ENCODE data around the gene ZBTB20. TPM values are rescaled to one million over a fixed set of nuclear protein-coding genes. Genes with fewer than 3 reads are reported as not detected.

ZBTB20 gene
- total RNA-seq, 2 donors from 2014 or later, result 112 to 120 TPM

DNA sequence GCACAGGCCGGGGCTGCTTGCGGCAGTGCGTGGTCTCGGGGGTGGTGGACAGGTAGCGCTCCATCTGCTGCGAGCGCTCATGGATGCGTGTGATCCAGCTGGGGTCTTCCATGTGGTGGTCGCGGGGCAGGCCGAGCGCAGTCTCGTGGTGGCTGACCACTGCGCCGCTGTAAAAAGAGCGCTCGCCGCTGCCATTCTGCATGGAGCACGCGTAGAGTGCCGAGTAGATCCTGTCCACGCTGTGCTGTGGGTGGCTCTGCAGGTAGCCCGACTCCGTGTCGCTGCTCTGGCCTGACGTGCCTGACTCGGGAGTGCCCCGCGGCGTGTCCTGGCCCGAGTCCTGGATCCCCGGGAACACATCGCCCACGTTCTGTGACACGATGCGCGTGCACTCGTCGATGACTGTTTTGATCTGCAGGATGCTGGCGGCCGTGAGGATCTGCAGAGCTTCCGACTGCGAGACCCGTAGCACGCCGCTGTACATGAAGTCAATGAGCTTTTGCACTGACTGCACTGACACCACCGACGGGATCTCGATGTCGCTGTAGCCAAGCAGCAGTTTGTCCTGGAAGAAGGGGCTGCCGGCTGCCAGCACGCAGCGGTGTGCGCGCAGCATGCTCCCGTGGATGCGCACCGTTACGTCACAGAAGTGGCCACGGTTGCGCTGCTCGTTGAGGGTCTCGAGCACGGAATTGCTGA is 795.8 kb downstream of the ZBTB20 start:
- Histone ChIP-seq H3K36me3 (peaks cover 17% of the 10 kb centered on the region), H3K27ac (no peak overlapping the region), H3K27me3 (replicated peaks; ENCODE audit: insufficient read depth) (no peaks in the 10 kb centered on the region), H3K4me1 (ENCODE audit: control insufficient read depth in 1 of 2, low read depth in 2 of 2) (peaks cover 0 to 4% of the 10 kb centered on the region in 2 donors), H3K4me3 (no peak overlapping the region), H3K9me3 (no peaks in the 10 kb centered on the region)
- ATAC-seq (ENCODE audit: insufficient number of reproducible peaks, low FRiP score, low read depth), result no peak
- DNase-seq (ENCODE audit: low spot score), result no peak
- TF ChIP-seq, protein P1, sequence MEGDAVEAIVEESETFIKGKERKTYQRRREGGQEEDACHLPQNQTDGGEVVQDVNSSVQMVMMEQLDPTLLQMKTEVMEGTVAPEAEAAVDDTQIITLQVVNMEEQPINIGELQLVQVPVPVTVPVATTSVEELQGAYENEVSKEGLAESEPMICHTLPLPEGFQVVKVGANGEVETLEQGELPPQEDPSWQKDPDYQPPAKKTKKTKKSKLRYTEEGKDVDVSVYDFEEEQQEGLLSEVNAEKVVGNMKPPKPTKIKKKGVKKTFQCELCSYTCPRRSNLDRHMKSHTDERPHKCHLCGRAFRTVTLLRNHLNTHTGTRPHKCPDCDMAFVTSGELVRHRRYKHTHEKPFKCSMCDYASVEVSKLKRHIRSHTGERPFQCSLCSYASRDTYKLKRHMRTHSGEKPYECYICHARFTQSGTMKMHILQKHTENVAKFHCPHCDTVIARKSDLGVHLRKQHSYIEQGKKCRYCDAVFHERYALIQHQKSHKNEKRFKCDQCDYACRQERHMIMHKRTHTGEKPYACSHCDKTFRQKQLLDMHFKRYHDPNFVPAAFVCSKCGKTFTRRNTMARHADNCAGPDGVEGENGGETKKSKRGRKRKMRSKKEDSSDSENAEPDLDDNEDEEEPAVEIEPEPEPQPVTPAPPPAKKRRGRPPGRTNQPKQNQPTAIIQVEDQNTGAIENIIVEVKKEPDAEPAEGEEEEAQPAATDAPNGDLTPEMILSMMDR (IDR thresholded peaks at IDR 0.05), result no peak

DNA sequence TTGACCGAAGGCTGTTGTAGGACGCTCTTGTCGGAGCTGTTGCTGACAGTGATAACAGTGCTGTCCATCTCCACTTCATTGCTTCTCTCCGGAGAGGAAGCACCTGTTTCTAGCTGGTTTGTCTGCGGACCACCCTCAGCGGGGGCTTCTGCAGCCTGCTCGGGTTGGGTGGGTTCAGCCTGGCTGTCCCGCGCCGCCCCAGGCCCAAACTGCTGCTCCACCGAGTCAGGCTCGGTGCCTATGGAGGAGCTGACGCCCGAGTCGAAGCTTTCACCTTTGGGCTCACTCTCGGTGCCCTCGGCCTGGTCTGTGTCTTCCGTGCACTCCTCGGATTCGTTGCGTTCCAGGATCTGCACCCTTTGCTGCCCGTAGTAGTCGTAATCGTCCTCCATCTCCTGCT is 796.4 kb downstream of the ZBTB20 start:
- ATAC-seq (ENCODE audit: insufficient number of reproducible peaks, low FRiP score, low read depth), result no peak
- no peak overlapping the region for H3K27ac ChIP-seq
- H3K9me3 ChIP-seq, result no peaks in the 10 kb centered on the region
- peaks cover 17% of the 10 kb centered on the region for H3K36me3 ChIP-seq
- no peaks in the 10 kb centered on the region for H3K27me3 ChIP-seq (replicated peaks; ENCODE audit: insufficient read depth)
- TF ChIP-seq, protein P1 (IDR thresholded peaks at IDR 0.05), result no peak
- no peak for DNase-seq (ENCODE audit: low spot score)
- H3K4me3 ChIP-seq, result no peak overlapping the region
- H3K4me1 ChIP-seq (ENCODE audit: control insufficient read depth in 1 of 2, low read depth in 2 of 2), result no peaks in the 10 kb centered on the region

DNA sequence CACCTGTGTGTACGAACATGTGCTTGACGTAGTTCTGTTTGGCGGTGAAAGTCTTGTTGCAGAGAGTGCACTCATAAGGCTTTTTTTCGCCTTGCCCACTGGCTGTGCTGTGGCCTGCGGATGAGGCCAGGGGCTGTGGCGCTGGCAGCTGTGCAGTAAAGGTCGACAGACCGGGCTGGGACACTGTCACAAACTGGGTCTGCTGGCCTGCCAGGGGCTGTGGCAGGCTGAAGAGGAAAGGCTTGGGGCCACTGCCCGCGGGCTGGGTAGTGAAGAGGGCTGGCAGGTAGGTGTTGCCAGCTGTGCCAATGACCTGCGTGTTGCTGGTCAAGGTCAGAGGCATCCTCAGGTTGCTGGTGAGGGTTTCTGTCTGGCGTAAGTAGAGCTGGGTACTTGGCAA is 796.8 kb downstream of the ZBTB20 start:
- H3K4me1 ChIP-seq (ENCODE audit: control insufficient read depth in 1 of 2, low read depth in 2 of 2), result no peaks in the 10 kb centered on the region
- H3K9me3 ChIP-seq, result no peaks in the 10 kb centered on the region
- no peak for DNase-seq (ENCODE audit: low spot score)
- no peak overlapping the region for H3K27ac ChIP-seq
- H3K4me3 ChIP-seq, result no peak overlapping the region
- TF ChIP-seq, protein P1 (IDR thresholded peaks at IDR 0.05), result no peak
- no peak for ATAC-seq (ENCODE audit: insufficient number of reproducible peaks, low FRiP score, low read depth)
- H3K36me3 ChIP-seq, result peaks cover 17% of the 10 kb centered on the region
- H3K27me3 ChIP-seq (replicated peaks; ENCODE audit: insufficient read depth), result no peaks in the 10 kb centered on the region

DNA sequence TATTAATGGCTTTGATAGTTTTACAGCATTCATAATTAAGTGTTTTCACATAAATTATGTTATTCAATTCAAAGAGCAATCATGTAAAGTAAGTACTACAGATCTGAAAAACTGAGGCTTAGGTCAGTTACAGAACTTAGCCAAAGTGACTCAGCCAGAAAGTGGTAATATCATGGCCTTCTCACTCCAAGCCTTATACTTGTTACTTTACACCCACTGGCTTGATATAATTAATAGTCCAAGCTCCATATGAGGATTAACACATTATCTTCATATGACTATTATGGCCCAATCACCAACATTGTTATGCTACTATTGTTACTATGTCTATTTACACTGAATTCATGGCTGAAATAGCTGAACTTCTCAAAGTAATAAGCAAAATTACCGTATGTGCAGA is 802.6 kb downstream of the ZBTB20 start:
- H3K4me3 ChIP-seq, result no peak overlapping the region
- H3K27ac ChIP-seq, result no peak overlapping the region
- ATAC-seq (ENCODE audit: insufficient number of reproducible peaks, low FRiP score, low read depth), result no peak
- no peaks in the 10 kb centered on the region for H3K9me3 ChIP-seq
- DNase-seq (ENCODE audit: low spot score), result no peak
- no peaks in the 10 kb centered on the region for H3K4me1 ChIP-seq (ENCODE audit: control insufficient read depth in 1 of 2, low read depth in 2 of 2)
- no peaks in the 10 kb centered on the region for H3K27me3 ChIP-seq (replicated peaks; ENCODE audit: insufficient read depth)
- TF ChIP-seq, protein P1 (IDR thresholded peaks at IDR 0.05), result no peak
- peaks cover 3% of the 10 kb centered on the region for H3K36me3 ChIP-seq

DNA sequence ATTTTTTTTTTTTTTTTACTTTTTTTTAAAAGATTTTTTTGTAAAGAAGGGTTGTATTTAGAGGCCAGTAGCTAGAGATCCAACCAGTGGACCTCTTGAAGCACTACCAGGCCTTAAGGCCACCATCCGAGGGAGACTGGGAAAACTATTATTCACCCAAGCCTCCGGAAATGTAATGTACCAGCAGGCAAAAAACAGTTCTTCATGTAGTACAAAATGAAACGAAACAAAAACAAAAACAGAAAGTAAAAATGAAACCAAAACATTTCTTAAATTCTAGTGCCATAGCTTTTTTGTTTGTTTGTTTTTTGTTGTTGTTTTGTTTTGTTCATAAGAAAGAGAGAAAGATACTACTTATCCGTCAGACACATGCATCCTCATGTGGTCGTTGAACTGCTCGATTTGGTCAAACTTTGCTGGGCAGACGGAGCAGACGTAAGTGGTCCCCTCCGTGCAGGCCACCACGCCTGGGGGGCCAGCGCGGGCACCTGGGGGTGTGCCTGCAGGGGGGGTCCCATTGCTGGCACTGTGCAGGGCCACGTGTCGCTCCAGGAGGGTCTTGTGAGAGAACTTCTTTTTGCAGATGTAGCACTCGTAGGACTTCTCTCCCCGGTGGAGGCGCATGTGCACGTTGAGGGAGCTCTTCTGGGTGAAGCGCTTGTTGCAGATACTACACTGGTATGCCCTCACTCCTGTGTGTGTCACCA is 808.3 kb downstream of the ZBTB20 start:
- no peak overlapping the region for H3K27ac ChIP-seq
- TF ChIP-seq, protein P1 (IDR thresholded peaks at IDR 0.05), result no peak
- ATAC-seq (ENCODE audit: insufficient number of reproducible peaks, low FRiP score, low read depth), result no peak

More for the DNA sequence above, 808.3 kb downstream of the ZBTB20 start:
- Histone ChIP-seq H3K4me3 (no peak overlapping the region), H3K4me1 (ENCODE audit: control insufficient read depth in 1 of 2, low read depth in 2 of 2) (no peaks in the 10 kb centered on the region), H3K36me3 (peaks cover 7% of the 10 kb centered on the region), H3K27me3 (replicated peaks; ENCODE audit: insufficient read depth) (no peaks in the 10 kb centered on the region), H3K9me3 (no peaks in the 10 kb centered on the region)
- DNase-seq (ENCODE audit: low spot score), result no peak
